ENCODE measurements around the gene VWF.

Gene VWF

DNA sequence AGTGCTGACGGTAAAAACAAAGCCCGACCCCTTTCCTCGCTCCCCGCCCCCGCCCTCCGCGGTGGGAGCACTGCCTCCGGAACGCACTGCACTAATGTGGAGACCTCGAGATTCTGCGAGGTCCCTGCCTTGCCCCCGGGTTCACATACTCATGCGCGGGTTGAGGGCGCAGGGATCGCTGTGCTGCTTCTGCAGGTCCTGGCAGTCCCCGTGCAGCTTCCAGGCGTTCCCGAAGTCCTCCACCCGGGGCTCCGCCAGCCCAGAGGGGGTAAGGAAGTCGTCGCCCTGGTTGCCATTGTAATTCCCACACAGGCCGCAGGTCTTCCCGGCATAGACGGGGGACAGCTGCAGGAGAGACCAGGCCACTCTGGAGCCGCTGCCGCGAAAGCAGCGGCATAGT is 66.8 kb downstream of the VWF start:
- no peaks in the 10 kb centered on the region for H3K4me1 ChIP-seq (ENCODE audit: low read length)
- no peak overlapping the region for H2AFZ ChIP-seq (ENCODE audit: low read depth, low read length)
- H3K9ac ChIP-seq (ENCODE audit: low read length), result no peak overlapping the region
- H3K4me2 ChIP-seq (ENCODE audit: low read length), result no peak overlapping the region
- H3K9me3 ChIP-seq (ENCODE audit: insufficient read depth, low read length), result no peaks in the 10 kb centered on the region
- no peaks in the 10 kb centered on the region for H4K20me1 ChIP-seq (ENCODE audit: insufficient read depth, low read length)
- TF ChIP-seq CTCF (IDR thresholded peaks at IDR 0.05; ENCODE audit: low read depth, low read length) (no peak), EZH2phosphoT487 (IDR thresholded peaks at IDR 0.05; ENCODE audit: low read depth) (no peak)
- no peaks in the 10 kb centered on the region for H3K79me2 ChIP-seq (ENCODE audit: low read length)
- H3K27ac ChIP-seq (ENCODE audit: low read length), result no peak overlapping the region
- no peaks in the 10 kb centered on the region for H3K36me3 ChIP-seq (replicated peaks; ENCODE audit: low read depth, low read length)
- no peak overlapping the region for H3K4me3 ChIP-seq (ENCODE audit: low read length)
- H3K27me3 ChIP-seq (ENCODE audit: low read depth, low read length), result peaks cover 6% of the 10 kb centered on the region; the same call in 1 of the 2 replicates

DNA sequence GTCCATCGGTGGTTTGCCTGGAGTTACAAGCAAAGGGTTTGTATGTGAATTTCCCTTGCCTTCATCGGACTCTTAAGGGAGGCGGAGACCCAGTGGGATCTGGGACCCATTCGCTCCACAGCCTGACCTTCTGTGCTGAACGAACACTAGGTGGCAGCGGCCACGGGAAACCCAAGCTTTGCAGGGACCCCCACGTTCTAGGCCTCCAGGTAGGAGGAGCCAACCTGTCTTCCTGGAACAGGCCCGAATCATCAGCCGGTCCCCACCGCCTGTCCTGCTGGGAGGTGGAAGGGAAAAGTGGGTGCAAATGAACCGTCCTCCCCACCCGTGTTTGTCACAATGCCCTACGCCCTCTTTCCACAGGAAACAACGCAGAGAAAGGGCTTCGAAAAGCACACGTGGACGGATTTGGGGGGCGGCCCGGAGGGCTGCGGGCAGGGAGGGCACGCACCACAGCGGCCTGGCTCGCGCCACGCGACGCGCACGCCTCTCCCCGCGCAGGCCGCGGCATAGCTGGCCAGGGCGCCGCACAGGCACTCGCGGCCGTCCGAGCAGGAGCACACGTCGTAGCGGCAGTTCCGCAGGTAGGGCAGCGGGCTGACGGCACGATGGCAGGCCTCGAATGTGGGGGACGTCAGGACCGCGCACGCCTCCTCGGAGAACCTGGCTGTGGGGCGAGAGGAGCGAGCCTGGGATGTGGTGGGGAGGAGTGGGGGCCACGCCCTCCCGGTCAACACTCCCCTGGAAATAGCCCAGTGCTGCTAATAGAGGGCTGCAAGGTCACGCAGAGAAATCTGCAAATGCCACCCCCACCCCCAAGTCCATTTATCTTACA is 67.8 kb downstream of the VWF start:
- no peaks in the 10 kb centered on the region for H4K20me1 ChIP-seq (ENCODE audit: insufficient read depth, low read length)
- no peak overlapping the region for H3K27ac ChIP-seq (ENCODE audit: low read length)
- no peaks in the 10 kb centered on the region for H3K4me1 ChIP-seq (ENCODE audit: low read length)
- H3K79me2 ChIP-seq (ENCODE audit: low read length), result no peaks in the 10 kb centered on the region
- no peak overlapping the region for H3K4me3 ChIP-seq (ENCODE audit: low read length)
- H3K4me2 ChIP-seq (ENCODE audit: low read length), result no peak overlapping the region
- no peak overlapping the region for H2AFZ ChIP-seq (ENCODE audit: low read depth, low read length)
- H3K9me3 ChIP-seq (ENCODE audit: insufficient read depth, low read length), result no peaks in the 10 kb centered on the region
- H3K36me3 ChIP-seq (replicated peaks; ENCODE audit: low read depth, low read length), result no peaks in the 10 kb centered on the region
- peaks cover 4% of the 10 kb centered on the region; the same call in 1 of the 2 replicates for H3K27me3 ChIP-seq (ENCODE audit: low read depth, low read length)
- no peak overlapping the region for H3K9ac ChIP-seq (ENCODE audit: low read length)
- TF ChIP-seq EZH2phosphoT487 (IDR thresholded peaks at IDR 0.05; ENCODE audit: low read depth) (no peak), CTCF (IDR thresholded peaks at IDR 0.05; ENCODE audit: low read depth, low read length) (peak; percentile 26; the same call in 1 of the 2 replicates)

- H3K4me3 ChIP-seq (ENCODE audit: low read length), result no peak overlapping the region
Measured at GRCh38 chr12:6053541-6053940, 70.9 kb downstream of the VWF start.

More at GRCh38 chr12:6053541-6053940, 70.9 kb downstream of the VWF start:
- Histone ChIP-seq H3K9ac (ENCODE audit: low read length) (no peak overlapping the region), H4K20me1 (ENCODE audit: insufficient read depth, low read length) (no peaks in the 10 kb centered on the region), H3K79me2 (ENCODE audit: low read length) (no peaks in the 10 kb centered on the region), H3K4me2 (ENCODE audit: low read length) (no peak overlapping the region), H3K36me3 (replicated peaks; ENCODE audit: low read depth, low read length) (no peaks in the 10 kb centered on the region), H3K27me3 (ENCODE audit: low read depth, low read length) (peaks cover 11% of the 10 kb centered on the region), H3K27ac (ENCODE audit: low read length) (no peak overlapping the region), H3K4me1 (ENCODE audit: low read length) (no peaks in the 10 kb centered on the region), H2AFZ (ENCODE audit: low read depth, low read length) (no peak overlapping the region), H3K9me3 (ENCODE audit: insufficient read depth, low read length) (no peaks in the 10 kb centered on the region)
- no peak for TF ChIP-seq EZH2phosphoT487 (IDR thresholded peaks at IDR 0.05; ENCODE audit: low read depth)
- no peak for TF ChIP-seq CTCF (IDR thresholded peaks at IDR 0.05; ENCODE audit: low read depth, low read length)
